H1 (cell line): ENCODE measurements around the gene SMARCE1. TPM values are rescaled to one million over a fixed set of nuclear protein-coding genes. Genes with fewer than 3 reads are reported as not detected.

ENCODE experiments used
- CTCF ChIA-PET: fragments of 300-600 bp; sonication (Branson Sonifier 250); formaldehyde crosslinking; loops from one replicate; lab custom pipeline; 2021; ENCODE audit not compliant: partially characterized antibody; lab: Charles Lee
- POLR2A ChIA-PET: fragments of 300-600 bp; sonication (Branson Sonifier 250); formaldehyde crosslinking; loops from one replicate; lab custom pipeline; 2021; ENCODE audit warnings: inconsistent platforms; ENCODE audit not compliant: partially characterized antibody; lab: Charles Lee
- DNase-seq, 2 experiments: peaks; one replicate each; pipeline versions ENCODE4 v3.0.0 to v3.0.0-alpha.2; 2010 to 2022; ENCODE audit warnings: low spot score in 2 of 2, low read depth in 1 of 2, mixed read lengths in 1 of 2
- FAIRE-seq: peaks from 2 replicates; lab custom pipeline; 2011; peaks lifted over from hg19 to GRCh38; lab: Jason Lieb, UNC
- H2AFZ ChIP-seq: 2 replicates; pipeline ENCODE4 v1.8.1; 2012; ENCODE audit warnings: low read length, inconsistent platforms
- H2AK5ac ChIP-seq: 2 replicates; pipeline ENCODE4 v1.6.1; 2013; ENCODE audit warnings: low read depth, low read length
- H2BK120ac ChIP-seq: replicated peaks from 2 replicates; pipeline ENCODE3; 2013; ENCODE audit warnings: low read depth, low read length, inconsistent platforms
- H2BK12ac ChIP-seq: 2 replicates; pipeline ENCODE4 v1.6.1; 2013; ENCODE audit warnings: low read depth, low read length
- H2BK15ac ChIP-seq: 2 replicates; pipeline ENCODE4 v1.6.1; 2013; ENCODE audit warnings: low read length
- H2BK20ac ChIP-seq: 2 replicates; pipeline ENCODE4 v1.6.1; 2013; ENCODE audit warnings: low read length
- H2BK5ac ChIP-seq: 2 replicates; pipeline ENCODE4 v1.6.1; 2013; ENCODE audit warnings: low read depth, low read length
- H3K14ac ChIP-seq: 2 replicates; pipeline ENCODE4 v1.6.1; 2013; ENCODE audit warnings: inconsistent platforms; ENCODE audit not compliant: insufficient read length
- H3K18ac ChIP-seq: 2 replicates; pipeline ENCODE4 v1.6.1; 2013; ENCODE audit warnings: low read length; ENCODE audit errors: extremely low read depth
- H3K23ac ChIP-seq: 2 replicates; pipeline ENCODE4 v1.6.1; 2013; ENCODE audit warnings: inconsistent platforms; ENCODE audit not compliant: insufficient read length
- H3K23me2 ChIP-seq: 2 replicates; pipeline ENCODE4 v1.6.1; 2013; ENCODE audit warnings: low read depth, low read length
- H3K27ac ChIP-seq: 2 replicates; pipeline ENCODE4 v1.6.1; 2011; ENCODE audit warnings: low read depth, low read length, inconsistent platforms
- H3K27me3 ChIP-seq, 4 experiments: replicated peaks in 1 of 4; 1 replicate in 1 of 4; 2 replicates in 3 of 4; pipeline versions ENCODE4 v1.6.1 to v1.8.1; 2011 to 2013; ENCODE audit warnings: low read length in 3 of 4, mild to moderate bottlenecking in 3 of 4, inconsistent platforms in 2 of 4, mixed read lengths in 2 of 4, moderate library complexity in 1 of 4; ENCODE audit not compliant: control insufficient read depth in 3 of 4, insufficient read depth in 3 of 4; ENCODE audit errors: extremely low read depth in 1 of 4
- H3K36me3 ChIP-seq, 4 experiments: 2 replicates each; pipeline versions ENCODE4 v1.6.1 to v1.8.1; 2011 to 2013; ENCODE audit warnings: mild to moderate bottlenecking in 4 of 4, low read length in 3 of 4, moderate library complexity in 2 of 4, control low read depth in 1 of 4, inconsistent platforms in 1 of 4; ENCODE audit not compliant: insufficient read depth in 4 of 4, control insufficient read depth in 2 of 4
- H3K4ac ChIP-seq: replicated peaks from 2 replicates; pipeline ENCODE3; 2013; ENCODE audit warnings: low read length, low read depth, mixed read lengths, inconsistent platforms; ENCODE audit not compliant: insufficient read length
- H3K4me1 ChIP-seq, 4 experiments: replicated peaks in 1 of 4; 1 replicate in 1 of 4; 2 replicates in 3 of 4; pipeline versions ENCODE4 v1.6.1 to v1.8.1; 2011 to 2013; ENCODE audit warnings: low read length in 3 of 4, inconsistent platforms in 2 of 4, mixed read lengths in 1 of 4; ENCODE audit not compliant: insufficient read depth in 4 of 4, control insufficient read depth in 3 of 4
- H3K4me2 ChIP-seq, 2 experiments: 2 replicates each; pipeline versions ENCODE4 v1.6.1 to v1.8.1; 2011 to 2013; ENCODE audit warnings: low read depth in 2 of 2, low read length in 2 of 2, control low read depth in 1 of 2, inconsistent platforms in 1 of 2, mild to moderate bottlenecking in 1 of 2; ENCODE audit not compliant: insufficient read depth in 1 of 2
- H3K4me3 ChIP-seq, 4 experiments: fragments of 200-600, 300-600 bp in 1 of 4; sonication (generic), shearing (Covaris generic), sonication (Bioruptor Twin) in 1 of 4; 2 replicates each; pipeline versions ENCODE4 v1.5.1 to v1.8.1; 2011 to 2016; ENCODE audit warnings: low read length in 4 of 4, low read depth in 3 of 4, control low read depth in 2 of 4, inconsistent platforms in 2 of 4, mild to moderate bottlenecking in 2 of 4, mixed read lengths in 1 of 4, moderate library complexity in 1 of 4; ENCODE audit not compliant: insufficient read depth in 2 of 4; ENCODE audit errors: extremely low read depth in 1 of 4
- H3K56ac ChIP-seq: replicated peaks from 2 replicates; pipeline ENCODE3; 2013; ENCODE audit warnings: low read depth, mild to moderate bottlenecking, mixed read lengths, low read length, inconsistent platforms; ENCODE audit not compliant: insufficient read length
- H3K79me1 ChIP-seq: 2 replicates; pipeline ENCODE4 v1.6.1; 2013; ENCODE audit warnings: low read depth, low read length, control low read depth
- H3K79me2 ChIP-seq, 2 experiments: 2 replicates each; pipeline versions ENCODE4 v1.6.1 to v1.8.1; 2012 to 2013; ENCODE audit warnings: low read length in 2 of 2, mild to moderate bottlenecking in 2 of 2, inconsistent platforms in 1 of 2; ENCODE audit not compliant: insufficient read depth in 2 of 2, control insufficient read depth in 1 of 2
- H3K9ac ChIP-seq, 4 experiments: replicated peaks in 1 of 4; 1 replicate in 1 of 4; 2 replicates in 3 of 4; pipeline versions ENCODE4 v1.6.1 to v1.8.1; 2011 to 2013; ENCODE audit warnings: low read depth in 3 of 4, low read length in 3 of 4, control low read depth in 2 of 4, mild to moderate bottlenecking in 2 of 4, moderate library complexity in 2 of 4, inconsistent platforms in 1 of 4; ENCODE audit errors: extremely low read depth in 1 of 4
- H3K9me3 ChIP-seq, 2 experiments: 2 replicates each; pipeline versions ENCODE4 v1.6.1 to v1.8.1; 2012 to 2013; ENCODE audit warnings: mild to moderate bottlenecking in 2 of 2, moderate library complexity in 2 of 2, control low read depth in 1 of 2, inconsistent platforms in 1 of 2, low read depth in 1 of 2, low read length in 1 of 2, mixed read lengths in 1 of 2; ENCODE audit not compliant: insufficient read depth in 2 of 2
- H4K20me1 ChIP-seq, 2 experiments: replicated peaks in 1 of 2; 2 replicates each; pipeline versions ENCODE3 to v1.8.1; 2011 to 2013; ENCODE audit warnings: inconsistent platforms in 2 of 2, low read length in 2 of 2, mild to moderate bottlenecking in 1 of 2; ENCODE audit not compliant: insufficient read depth in 2 of 2, control insufficient read depth in 1 of 2
- H4K5ac ChIP-seq: 2 replicates; pipeline ENCODE4 v1.6.1; 2013; ENCODE audit warnings: low read length, low read depth, mixed read lengths, inconsistent platforms; ENCODE audit not compliant: insufficient read length
- H4K8ac ChIP-seq: 2 replicates; pipeline ENCODE4 v1.8.0; 2013; ENCODE audit warnings: mild to moderate bottlenecking, moderate library complexity, low read length, inconsistent platforms; ENCODE audit not compliant: insufficient read depth; ENCODE audit errors: extremely low read depth
- H4K91ac ChIP-seq: replicated peaks from 2 replicates; pipeline ENCODE3; 2013; ENCODE audit warnings: low read length, mixed read lengths, inconsistent platforms; ENCODE audit not compliant: insufficient read length
- ATF3 ChIP-seq: IDR thresholded peaks from 2 replicates; pipeline ENCODE4 v1.6.1; 2011; ENCODE audit warnings: low read depth, mild to moderate bottlenecking, low read length; ENCODE audit not compliant: insufficient read depth
- KDM4A ChIP-seq: IDR thresholded peaks from one replicate; pipeline ENCODE4 v1.7.1; 2012; ENCODE audit warnings: low read depth, mild to moderate bottlenecking, moderate library complexity, low read length, inconsistent platforms; ENCODE audit not compliant: severe bottlenecking
- WGBS, 2 experiments: shearing (Covaris generic) in 1 of 2; methylation state at CpG; one replicate each; pipeline versions ENCODE4 v1.1.6 to v1.1.7; 2013 to 2015; ENCODE audit warnings: low lambda C conversion rate in 2 of 2, mixed read lengths in 2 of 2, inconsistent platforms in 1 of 2, low coverage in 1 of 2, missing lambda C conversion rate in 1 of 2; ENCODE audit not compliant: insufficient replicate concordance in 2 of 2, insufficient coverage in 1 of 2, insufficient read length in 1 of 2; ENCODE audit errors: extremely low coverage in 1 of 2, missing lambda C conversion rate in 1 of 2; 5-methylcytosine and 5-hydroxymethylcytosine counted together
- polyA plus RNA-seq, 7 experiments: library from polyadenylated mRNA; depleted of rRNA in 3 of 7; stranded (reverse) in 5 of 7; unstranded in 2 of 7; fragments of >200 nt in 5 of 7; fragments of 200-250 nt in 2 of 7; gene quantifications; 1 replicate in 5 of 7; 2 replicates in 1 of 7; 4 replicates in 1 of 7; pipeline versions ENCODE4 v1.2.1 to v1.2.3, GENCODE V29; 2011 to 2013; ENCODE audit warnings: missing spikeins in 2 of 7, mixed read lengths in 2 of 7
- total RNA-seq: library from RNA; stranded (reverse); fragmentation: NEBNext Ultra II Directional; extraction: Animal tissue kit (Norgen Biotek cat#: 25700); gene quantifications from 2 replicates; pipeline ENCODE4 v1.2.1, GENCODE V29; 2021

SMARCE1 gene
- total and polyA plus RNA-seq, 2 of the 8 experiments (the other 6 are each of a cell fraction or from before 2014, with no cell fraction given) = 30.7 to 131 TPM

GRCh38 chr17:40632216-40632615 lies 15.4 kb downstream of the SMARCE1 start:
- Histone ChIP-seq H2AK5ac (no peak overlapping the region), H2AFZ (no peak overlapping the region), H3K79me1 (no peaks in the 10 kb centered on the region), H3K4me2 (no peak overlapping the region)
- no peak for DNase-seq
- FAIRE-seq = no peak
- TF ChIP-seq ATF3 (no peak), KDM4A (no peak)
- TF ChIP-seq, all 59 proteins: peak for 0
- Histone ChIP-seq H4K5ac (no peak overlapping the region), H2BK12ac (no peak overlapping the region), H3K18ac (no peak overlapping the region), H3K27ac (no peak overlapping the region), H3K79me2 (no peaks in the 10 kb centered on the region), H3K9me3 (no peaks in the 10 kb centered on the region), H2BK120ac (no peak overlapping the region), H3K14ac (no peak overlapping the region), H2BK20ac (no peak overlapping the region), H3K4me1 (no peaks in the 10 kb centered on the region), H3K56ac (no peak overlapping the region), H4K8ac (no peak overlapping the region), H3K4me3 (no peak overlapping the region), H3K36me3 (peaks cover 16 to 88% (median 64%) of the 10 kb centered on the region in 4 experiments), H4K20me1 (peaks cover 0 to 2% of the 10 kb centered on the region in 2 experiments), H3K27me3 (no peaks in the 10 kb centered on the region), H3K23me2 (no peaks in the 10 kb centered on the region), H3K4ac (no peak overlapping the region), H2BK5ac (no peak overlapping the region), H3K9ac (no peak overlapping the region), H3K23ac (no peak overlapping the region), H4K91ac (no peak overlapping the region), H2BK15ac (no peak overlapping the region)
- CTCF ChIA-PET = interaction anchor here (0.6 kb wide), 1 partner anchor 305 kb away, joined by 3 read pairs; no protein-coding TSS in a partner anchor
- 92% methylated on average over 9 of the region's 9 CpGs; no CpG with 5 or more reads in 1 of the 2 experiments for WGBS, 2 experiments
- POLR2A ChIA-PET = interaction anchor here (0.9 to 1.4 kb wide), 2 partner anchors 16 to 33 kb away, joined by 3 read pairs; partner anchors contain the start of gene KRT222
